A549 (cell line): ENCODE data around the gene DMAC2L.

Source experiments
- CBX8 ChIP-seq: fragments of 200-600 bp; sonication (generic); IDR thresholded peaks from 2 replicates; pipeline ENCODE4 v1.6.1; 2016
- CHD4 ChIP-seq: fragments of 200-600 bp; sonication (generic); IDR thresholded peaks from 2 replicates; pipeline ENCODE4 v1.6.1; 2016; ENCODE audit warnings: antibody characterized with exemption, mild to moderate bottlenecking, borderline replicate concordance
- CTCF ChIP-seq: fragments of >200 bp; sonication (Bioruptor Twin); formaldehyde crosslinking; IDR thresholded peaks from 3 replicates; pipeline ENCODE4 v1.5.1; 2016
- EP300 ChIP-seq, 2 experiments: fragments of >200 bp; sonication (Bioruptor Twin); formaldehyde crosslinking; IDR thresholded peaks; 2 replicates in 1 of 2; 3 replicates in 1 of 2; pipeline ENCODE4 v1.6.1; 2016 to 2017
- HDAC2 ChIP-seq: fragments of 200-600 bp; sonication (generic); IDR thresholded peaks from 2 replicates; pipeline ENCODE4 v1.6.1; 2016
- MAFK ChIP-seq: fragments of 450-650 bp; IDR thresholded peaks from 2 replicates; pipeline ENCODE4 v1.6.1; 2014; ENCODE audit not compliant: partially characterized antibody
- POLR2A ChIP-seq: IDR thresholded peaks from 2 replicates; pipeline ENCODE4 v1.6.1; 2012; ENCODE audit warnings: mild to moderate bottlenecking, low read length
- POLR2AphosphoS2 ChIP-seq: conservative IDR thresholded peaks from 2 replicates; pipeline ENCODE4 v1.6.1; 2012; ENCODE audit warnings: low read length, improper control_type of control experiment, inconsistent platforms
- RAD21 ChIP-seq, 2 experiments: fragments of >200 bp in 1 of 2; sonication (Bioruptor Twin) in 1 of 2; formaldehyde crosslinking in 1 of 2; IDR thresholded peaks in 1 of 2; conservative IDR thresholded peaks in 1 of 2; 2 replicates in 1 of 2; 3 replicates in 1 of 2; pipeline ENCODE4 v1.6.1; 2012 to 2018; ENCODE audit warnings: inconsistent platforms in 1 of 2
- RCOR1 ChIP-seq: fragments of 150-350 bp; IDR thresholded peaks from 2 replicates; pipeline ENCODE4 v1.6.1; 2014; ENCODE audit warnings: antibody characterized with exemption, low read length, low read depth
- USF2 ChIP-seq: fragments of 450-650 bp; IDR thresholded peaks from 2 replicates; pipeline ENCODE4 v1.6.1; 2014; ENCODE audit warnings: antibody characterized with exemption
- TF ChIP-seq, protein P1 (sequence below): fragments of 200-600 bp; sonication (generic); IDR thresholded peaks from 2 replicates; pipeline ENCODE4 v1.6.1; 2016; ENCODE audit warnings: antibody characterized with exemption, mild to moderate bottlenecking, moderate library complexity
- TF ChIP-seq, protein P2 (sequence below): IDR thresholded peaks from 2 replicates; pipeline ENCODE4 v1.6.1; 2012; ENCODE audit warnings: low read depth, borderline replicate concordance

DNA sequence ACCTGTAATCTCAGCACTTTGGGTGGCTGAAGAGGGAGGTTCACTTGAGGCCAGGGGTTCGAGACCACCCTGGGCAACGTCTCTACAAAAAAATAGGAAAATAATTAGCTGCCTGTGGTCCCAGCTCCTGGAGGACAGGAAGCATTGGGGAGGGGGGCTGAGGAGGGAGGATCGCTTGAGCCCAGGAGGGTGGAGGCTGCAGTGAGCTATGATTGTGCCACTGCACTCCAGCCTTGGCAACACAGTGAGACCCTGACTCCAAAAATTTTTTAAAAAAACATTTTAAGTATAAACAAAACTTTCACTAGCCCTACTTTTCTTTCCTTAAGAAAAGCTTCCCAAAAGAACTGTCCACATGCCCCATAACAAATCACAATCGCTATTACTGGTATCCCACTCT, 1.7 kb upstream of the DMAC2L start:
- TF ChIP-seq RCOR1, result no peak
- TF ChIP-seq EP300 (IDR thresholded peaks at IDR 0.05), result no peak
- no peak for TF ChIP-seq CTCF
- no peak for TF ChIP-seq POLR2AphosphoS2
- no peak for TF ChIP-seq POLR2A
- no peak for TF ChIP-seq RAD21 (conservative IDR thresholded peaks at IDR 0.05 in 1 of 2, IDR thresholded peaks at IDR 0.05 in 1 of 2)
- TF ChIP-seq, protein P1, sequence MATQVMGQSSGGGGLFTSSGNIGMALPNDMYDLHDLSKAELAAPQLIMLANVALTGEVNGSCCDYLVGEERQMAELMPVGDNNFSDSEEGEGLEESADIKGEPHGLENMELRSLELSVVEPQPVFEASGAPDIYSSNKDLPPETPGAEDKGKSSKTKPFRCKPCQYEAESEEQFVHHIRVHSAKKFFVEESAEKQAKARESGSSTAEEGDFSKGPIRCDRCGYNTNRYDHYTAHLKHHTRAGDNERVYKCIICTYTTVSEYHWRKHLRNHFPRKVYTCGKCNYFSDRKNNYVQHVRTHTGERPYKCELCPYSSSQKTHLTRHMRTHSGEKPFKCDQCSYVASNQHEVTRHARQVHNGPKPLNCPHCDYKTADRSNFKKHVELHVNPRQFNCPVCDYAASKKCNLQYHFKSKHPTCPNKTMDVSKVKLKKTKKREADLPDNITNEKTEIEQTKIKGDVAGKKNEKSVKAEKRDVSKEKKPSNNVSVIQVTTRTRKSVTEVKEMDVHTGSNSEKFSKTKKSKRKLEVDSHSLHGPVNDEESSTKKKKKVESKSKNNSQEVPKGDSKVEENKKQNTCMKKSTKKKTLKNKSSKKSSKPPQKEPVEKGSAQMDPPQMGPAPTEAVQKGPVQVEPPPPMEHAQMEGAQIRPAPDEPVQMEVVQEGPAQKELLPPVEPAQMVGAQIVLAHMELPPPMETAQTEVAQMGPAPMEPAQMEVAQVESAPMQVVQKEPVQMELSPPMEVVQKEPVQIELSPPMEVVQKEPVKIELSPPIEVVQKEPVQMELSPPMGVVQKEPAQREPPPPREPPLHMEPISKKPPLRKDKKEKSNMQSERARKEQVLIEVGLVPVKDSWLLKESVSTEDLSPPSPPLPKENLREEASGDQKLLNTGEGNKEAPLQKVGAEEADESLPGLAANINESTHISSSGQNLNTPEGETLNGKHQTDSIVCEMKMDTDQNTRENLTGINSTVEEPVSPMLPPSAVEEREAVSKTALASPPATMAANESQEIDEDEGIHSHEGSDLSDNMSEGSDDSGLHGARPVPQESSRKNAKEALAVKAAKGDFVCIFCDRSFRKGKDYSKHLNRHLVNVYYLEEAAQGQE, result no peak
- no peak for TF ChIP-seq CBX8
- no peak for TF ChIP-seq MAFK
- TF ChIP-seq USF2, result no peak
- TF ChIP-seq, protein P2, sequence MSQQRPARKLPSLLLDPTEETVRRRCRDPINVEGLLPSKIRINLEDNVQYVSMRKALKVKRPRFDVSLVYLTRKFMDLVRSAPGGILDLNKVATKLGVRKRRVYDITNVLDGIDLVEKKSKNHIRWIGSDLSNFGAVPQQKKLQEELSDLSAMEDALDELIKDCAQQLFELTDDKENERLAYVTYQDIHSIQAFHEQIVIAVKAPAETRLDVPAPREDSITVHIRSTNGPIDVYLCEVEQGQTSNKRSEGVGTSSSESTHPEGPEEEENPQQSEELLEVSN, result no peak
- no peak for TF ChIP-seq CHD4
- TF ChIP-seq HDAC2, result no peak
